ENCODE measurements around the gene ABHD3. TPM values are rescaled to one million over a fixed set of nuclear protein-coding genes. Genes with fewer than 3 reads are reported as not detected.

ABHD3 gene
- total and polyA plus RNA-seq, 2 of the 8 experiments (the other 6 are each of a cell fraction or from before 2014, with no cell fraction given), result 8.4 to 12.1 TPM

GRCh38 chr18:21638822-21639221, 65.8 kb downstream of the ABHD3 start (continued):
- TF ChIP-seq, protein P1, sequence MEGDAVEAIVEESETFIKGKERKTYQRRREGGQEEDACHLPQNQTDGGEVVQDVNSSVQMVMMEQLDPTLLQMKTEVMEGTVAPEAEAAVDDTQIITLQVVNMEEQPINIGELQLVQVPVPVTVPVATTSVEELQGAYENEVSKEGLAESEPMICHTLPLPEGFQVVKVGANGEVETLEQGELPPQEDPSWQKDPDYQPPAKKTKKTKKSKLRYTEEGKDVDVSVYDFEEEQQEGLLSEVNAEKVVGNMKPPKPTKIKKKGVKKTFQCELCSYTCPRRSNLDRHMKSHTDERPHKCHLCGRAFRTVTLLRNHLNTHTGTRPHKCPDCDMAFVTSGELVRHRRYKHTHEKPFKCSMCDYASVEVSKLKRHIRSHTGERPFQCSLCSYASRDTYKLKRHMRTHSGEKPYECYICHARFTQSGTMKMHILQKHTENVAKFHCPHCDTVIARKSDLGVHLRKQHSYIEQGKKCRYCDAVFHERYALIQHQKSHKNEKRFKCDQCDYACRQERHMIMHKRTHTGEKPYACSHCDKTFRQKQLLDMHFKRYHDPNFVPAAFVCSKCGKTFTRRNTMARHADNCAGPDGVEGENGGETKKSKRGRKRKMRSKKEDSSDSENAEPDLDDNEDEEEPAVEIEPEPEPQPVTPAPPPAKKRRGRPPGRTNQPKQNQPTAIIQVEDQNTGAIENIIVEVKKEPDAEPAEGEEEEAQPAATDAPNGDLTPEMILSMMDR (IDR thresholded peaks at IDR 0.05; ENCODE audit: control extremely low read depth in 1 of 3, insufficient read depth in 1 of 3, low read depth in 1 of 3, low read length in 3 of 3), result no peak
- no peak for TF ChIP-seq SAP30 (IDR thresholded peaks at IDR 0.05; ENCODE audit: insufficient read depth, insufficient replicate concordance, low read length)

Data from H1 (cell line).